HG02981 (cell line): ENCODE data around the gene DPYD.
A peak's percentile ranks its signal among the peaks of the same experiment; 100 is the strongest.

Source experiments
- ATAC-seq: cut with Tn5 transposase; IDR thresholded peaks from one replicate; pipeline ENCODE4 v1.9.1; 2021; ENCODE audit warnings: mild to moderate bottlenecking, moderate library complexity; ENCODE audit not compliant: unreplicated experiment

DPYD gene

GRCh38 chr1:97792655-97793054 is 128.2 kb downstream of the DPYD start:
- ATAC-seq = no peak

GRCh38 chr1:97791251-97791650 is 129.6 kb downstream of the DPYD start:
- ATAC-seq = peak; percentile 85

- no peak for ATAC-seq
Observed at GRCh38 chr1:97787231-97787630, 133.6 kb downstream of the DPYD start.

- ATAC-seq = no peak
Observed at GRCh38 chr1:97784661-97785060, 136.2 kb downstream of the DPYD start.

GRCh38 chr1:97783751-97784150 is 137.1 kb downstream of the DPYD start:
- ATAC-seq = no peak

- peak; percentile 69 for ATAC-seq
Observed at GRCh38 chr1:97781762-97782337, 139.0 kb downstream of the DPYD start.

- ATAC-seq = no peak
Observed at GRCh38 chr1:97780884-97781283, 139.9 kb downstream of the DPYD start.

- ATAC-seq = no peak
Observed at GRCh38 chr1:97778718-97779117, 142.1 kb downstream of the DPYD start.

GRCh38 chr1:97770376-97770775 is 150.5 kb downstream of the DPYD start:
- no peak for ATAC-seq

- ATAC-seq = no peak
Observed at GRCh38 chr1:97767381-97767780, 153.5 kb downstream of the DPYD start.

- ATAC-seq = no peak
Observed at GRCh38 chr1:97764991-97765390, 155.8 kb downstream of the DPYD start.

- no peak for ATAC-seq
Observed at GRCh38 chr1:97761637-97762036, 159.2 kb downstream of the DPYD start.

- no peak for ATAC-seq
Observed at GRCh38 chr1:97759078-97759477, 161.8 kb downstream of the DPYD start.

GRCh38 chr1:97758541-97759057 is 162.2 kb downstream of the DPYD start:
- ATAC-seq = no peak

- no peak for ATAC-seq
Observed at GRCh38 chr1:97745912-97746311, 174.9 kb downstream of the DPYD start.

GRCh38 chr1:97744977-97745376 is 175.9 kb downstream of the DPYD start:
- ATAC-seq = no peak

GRCh38 chr1:97743129-97743528 is 177.7 kb downstream of the DPYD start:
- ATAC-seq = no peak

GRCh38 chr1:97740891-97741290 is 179.9 kb downstream of the DPYD start:
- ATAC-seq = no peak

GRCh38 chr1:97739596-97740103 is 181.2 kb downstream of the DPYD start:
- ATAC-seq = no peak

- ATAC-seq = no peak
Observed at GRCh38 chr1:97738270-97738669, 182.6 kb downstream of the DPYD start.

GRCh38 chr1:97730271-97730670 is 190.6 kb downstream of the DPYD start:
- no peak for ATAC-seq

- ATAC-seq = no peak
Observed at GRCh38 chr1:97728436-97728835, 192.4 kb downstream of the DPYD start.

GRCh38 chr1:97727029-97727428 is 193.8 kb downstream of the DPYD start:
- no peak for ATAC-seq
